ENCODE results near the gene POLQ.

The POLQ gene

GRCh38 chr3:121520510-121520909 lies 25.3 kb downstream of the POLQ start:
- TF ChIP-seq POLR2AphosphoS5 (IDR thresholded peaks at IDR 0.05; ENCODE audit: low read depth), result no peak
- no peak for TF ChIP-seq REST (IDR thresholded peaks at IDR 0.05; ENCODE audit: insufficient replicate concordance, low read depth)
- TF ChIP-seq SPI1 (IDR thresholded peaks at IDR 0.05; ENCODE audit: borderline replicate concordance, low read depth), result no peak
- TF ChIP-seq GABPA (IDR thresholded peaks at IDR 0.05; ENCODE audit: low read depth), result no peak
- no peak for TF ChIP-seq CTCF (IDR thresholded peaks at IDR 0.05; ENCODE audit: insufficient read depth, low read length)
- DNase-seq (ENCODE audit: low read depth in 1 of 2, low spot score in 1 of 2), result no peak
- no peak overlapping the region for H3K4me3 ChIP-seq (replicated peaks; ENCODE audit: insufficient read depth, low read length)
- H3K27ac ChIP-seq (replicated peaks), result no peak overlapping the region
- no peaks in the 10 kb centered on the region for H3K27me3 ChIP-seq (ENCODE audit: insufficient read depth, poor library complexity, severe bottlenecking)

- Histone ChIP-seq H3K27me3 (ENCODE audit: insufficient read depth, poor library complexity, severe bottlenecking) (no peaks in the 10 kb centered on the region), H3K27ac (replicated peaks) (no peak overlapping the region; the same call in 1 of the 2 replicates), H3K4me3 (replicated peaks; ENCODE audit: insufficient read depth, low read length) (no peak overlapping the region)
- no peak for DNase-seq (ENCODE audit: low read depth in 1 of 2, low spot score in 1 of 2)
- TF ChIP-seq REST (IDR thresholded peaks at IDR 0.05; ENCODE audit: insufficient replicate concordance, low read depth) (no peak), SPI1 (IDR thresholded peaks at IDR 0.05; ENCODE audit: borderline replicate concordance, low read depth) (no peak), GABPA (IDR thresholded peaks at IDR 0.05; ENCODE audit: low read depth) (no peak), POLR2AphosphoS5 (IDR thresholded peaks at IDR 0.05; ENCODE audit: low read depth) (no peak), CTCF (IDR thresholded peaks at IDR 0.05; ENCODE audit: insufficient read depth, low read length) (no peak)
Observed at GRCh38 chr3:121517953-121518655, 27.7 kb downstream of the POLQ start.

GRCh38 chr3:121515862-121516261 lies 29.9 kb downstream of the POLQ start:
- DNase-seq (ENCODE audit: low read depth in 1 of 2, low spot score in 1 of 2), result no peak
- H3K27ac ChIP-seq (replicated peaks), result no peak overlapping the region
- TF ChIP-seq CTCF (IDR thresholded peaks at IDR 0.05; ENCODE audit: insufficient read depth, low read length), result no peak
- TF ChIP-seq POLR2AphosphoS5 (IDR thresholded peaks at IDR 0.05; ENCODE audit: low read depth), result no peak
- no peak for TF ChIP-seq REST (IDR thresholded peaks at IDR 0.05; ENCODE audit: insufficient replicate concordance, low read depth)
- no peak for TF ChIP-seq GABPA (IDR thresholded peaks at IDR 0.05; ENCODE audit: low read depth)
- no peak for TF ChIP-seq SPI1 (IDR thresholded peaks at IDR 0.05; ENCODE audit: borderline replicate concordance, low read depth)
- no peaks in the 10 kb centered on the region for H3K27me3 ChIP-seq (ENCODE audit: insufficient read depth, poor library complexity, severe bottlenecking)
- H3K4me3 ChIP-seq (replicated peaks; ENCODE audit: insufficient read depth, low read length), result no peak overlapping the region

Measured in HL-60 (cell line).